Muscle of leg (tissue), 11 donors: ENCODE measurements around the gene CSF2. TPM values are rescaled to one million over a fixed set of nuclear protein-coding genes. Genes with fewer than 3 reads are reported as not detected.
"Not testable (repeated sequence)": the region's sequence is repeated elsewhere in the genome, so short reads cannot be mapped to it uniquely, and the experiment has no call there.

ENCODE experiments used
- DNase-seq: peaks from one replicate; pipeline ENCODE4 v3.0.0; 2013
- H3K27ac ChIP-seq: one replicate; pipeline ENCODE4 v1.5.1; 2013; ENCODE audit warnings: mild to moderate bottlenecking, low read length, control low read depth
- H3K27me3 ChIP-seq: one replicate; pipeline ENCODE4 v1.6.1; 2013; ENCODE audit warnings: low read length; ENCODE audit not compliant: control insufficient read depth, insufficient read depth
- H3K36me3 ChIP-seq: one replicate; pipeline ENCODE4 v1.6.1; 2013; ENCODE audit warnings: low read length; ENCODE audit not compliant: control insufficient read depth, insufficient read depth
- H3K4me1 ChIP-seq: one replicate; pipeline ENCODE4 v1.6.1; 2013; ENCODE audit warnings: low read length; ENCODE audit not compliant: control insufficient read depth, insufficient read depth
- H3K4me3 ChIP-seq: one replicate; pipeline ENCODE4 v1.5.1; 2013; ENCODE audit warnings: low read length, control low read depth
- H3K9me3 ChIP-seq: replicated peaks from 2 replicates; pipeline ENCODE4 v1.6.1; 2013; ENCODE audit warnings: low read depth, low read length; ENCODE audit not compliant: control insufficient read depth
- WGBS: methylation state at CpG from one replicate; pipeline ENCODE4 v1.1.5; 2013; ENCODE audit warnings: missing lambda C conversion rate; ENCODE audit not compliant: insufficient coverage; 5-methylcytosine and 5-hydroxymethylcytosine counted together
- polyA plus RNA-seq, 8 donors: library from polyadenylated mRNA; unstranded; fragments of 120-200 nt; gene quantifications; one replicate each; pipeline versions ENCODE4 v1.2.1 to v1.2.3, GENCODE V29; 2013; ENCODE audit warnings: inconsistent platforms in 1 of 8, low replicate concordance in 1 of 8; ENCODE audit not compliant: insufficient read length in 8 of 8, insufficient read depth in 1 of 8
- total RNA-seq: library from RNA; stranded (reverse); fragments of 120-200 nt; gene quantifications from one replicate; pipeline ENCODE4 v1.2.4, GENCODE V29; 2013

The CSF2 gene
- total and polyA plus RNA-seq, 9 donors, result not detected

- no peak for DNase-seq
- H3K4me1 ChIP-seq, result no peaks in the 10 kb centered on the region
- H3K9me3 ChIP-seq, result peaks cover 3% of the 10 kb centered on the region
- H3K36me3 ChIP-seq, result no peaks in the 10 kb centered on the region
- no CpG with 5 or more reads among the region's 2 CpGs for WGBS
- H3K27ac ChIP-seq, result no peak overlapping the region
- peaks cover 2% of the 10 kb centered on the region for H3K27me3 ChIP-seq
- no peak overlapping the region for H3K4me3 ChIP-seq
These were observed 42.5 kb downstream of the CSF2 start for GRCh38 chr5:132116072-132116471.

DNA sequence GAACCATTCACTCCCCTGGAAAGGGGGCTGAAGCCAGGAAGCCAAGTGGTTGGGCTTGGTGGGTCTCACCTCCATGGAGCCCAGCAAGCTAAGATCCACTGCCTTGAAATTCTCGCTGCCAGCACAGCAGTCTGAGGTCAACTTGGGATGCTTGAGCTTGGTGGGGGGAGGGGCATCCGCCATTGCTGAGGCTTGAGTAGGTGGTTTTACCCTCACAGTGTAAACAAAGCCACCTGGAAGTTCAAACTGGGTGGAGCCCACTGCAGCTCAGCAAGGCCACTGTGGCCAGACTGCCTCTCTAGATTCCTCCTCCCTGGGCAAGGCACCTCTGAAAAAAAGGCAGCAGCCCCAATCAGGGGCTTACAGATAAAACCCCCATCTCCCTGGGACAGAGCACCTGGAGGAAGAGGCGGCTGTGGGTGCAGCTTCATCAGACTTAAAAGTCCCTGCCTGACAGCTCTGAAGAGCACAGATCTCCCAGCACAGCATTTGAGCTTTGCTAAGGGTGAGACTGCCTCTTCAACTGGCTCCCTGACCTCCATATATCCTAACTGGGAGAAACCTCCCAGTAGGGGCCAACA, 43.4 kb downstream of the CSF2 start:
- not testable (repeated sequence) for H3K4me1 ChIP-seq, H3K9me3 ChIP-seq, H3K27me3 ChIP-seq, H3K36me3 ChIP-seq, H3K4me3 ChIP-seq, H3K27ac ChIP-seq, DNase-seq
- 70% methylated on average over 2 of the region's 3 CpGs for WGBS

DNA sequence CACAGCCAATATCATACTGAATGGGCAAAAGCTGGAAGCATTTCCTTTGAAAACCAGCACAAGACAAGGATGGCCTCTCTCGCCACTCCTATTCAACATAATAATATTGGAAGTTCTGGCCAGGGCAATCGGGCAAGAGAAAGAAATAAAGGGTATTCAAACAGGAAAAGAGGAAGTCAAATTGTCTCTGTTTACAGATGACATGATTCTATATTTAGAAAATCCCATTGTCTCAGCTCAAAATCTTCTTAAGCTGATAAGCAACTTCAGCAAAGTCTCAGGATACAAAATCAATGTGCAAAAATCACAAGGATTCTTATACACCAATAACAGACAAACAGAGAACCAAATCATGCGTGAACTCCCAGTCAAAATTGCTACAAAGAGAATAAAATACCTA, 47.1 kb downstream of the CSF2 start:
- WGBS, result no CpG with 5 or more reads among the region's 3 CpGs
- not testable (repeated sequence) for H3K36me3 ChIP-seq, H3K9me3 ChIP-seq, H3K27ac ChIP-seq, H3K4me3 ChIP-seq, H3K4me1 ChIP-seq, DNase-seq, H3K27me3 ChIP-seq

DNA sequence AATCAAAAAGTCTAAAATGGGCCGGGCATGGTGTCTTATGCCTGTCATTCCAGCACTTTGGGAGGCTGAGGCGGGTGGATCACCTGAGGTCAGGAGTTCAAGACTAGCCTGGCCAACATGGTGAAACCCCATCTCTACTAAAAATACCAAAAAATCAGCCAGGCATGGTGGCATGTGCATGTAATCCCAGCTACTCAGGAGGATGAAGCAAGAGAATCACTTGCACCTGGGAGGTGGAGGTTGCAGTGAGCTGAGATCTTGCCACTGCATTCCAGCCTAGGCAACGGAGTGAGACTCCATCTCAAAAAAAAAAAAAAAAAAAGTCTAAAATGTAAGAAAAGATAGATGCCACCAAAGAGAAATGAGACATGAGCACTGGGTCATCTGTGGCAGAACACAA, 49.4 kb downstream of the CSF2 start:
- not testable (repeated sequence) for H3K27me3 ChIP-seq, H3K27ac ChIP-seq, H3K36me3 ChIP-seq, DNase-seq, H3K9me3 ChIP-seq, H3K4me3 ChIP-seq, H3K4me1 ChIP-seq
- 67% methylated on average over 1 of the region's 3 CpGs for WGBS

DNA sequence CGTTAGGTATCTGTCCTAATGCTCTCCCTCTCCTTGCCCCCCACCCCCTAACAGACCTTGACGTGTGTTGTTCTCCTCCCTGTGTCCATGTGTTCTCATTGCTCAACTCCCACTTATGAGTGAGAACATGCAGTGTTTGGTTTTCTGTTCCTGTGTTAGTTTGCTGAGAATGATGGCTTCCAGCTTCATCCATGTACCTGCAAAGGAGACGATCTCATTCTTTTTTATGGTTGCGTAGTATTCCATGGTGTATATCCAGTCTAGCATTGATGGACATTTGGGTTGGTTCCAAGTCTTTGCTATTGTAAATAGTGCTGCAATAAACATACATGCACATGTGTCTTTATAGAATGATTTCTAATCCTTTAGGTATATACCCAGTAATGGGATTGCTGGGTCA, 50.0 kb downstream of the CSF2 start:
- 67% methylated on average over 1 of the region's 4 CpGs for WGBS
- H3K27me3 ChIP-seq, H3K9me3 ChIP-seq, H3K4me3 ChIP-seq, H3K27ac ChIP-seq, H3K4me1 ChIP-seq, H3K36me3 ChIP-seq, DNase-seq: not testable (repeated sequence)

Other genes with a start within 250 kb of the CSF2 start
- gene MEIKIN, start 128.1 kb upstream of the CSF2 start, total RNA-seq, result not detected
- gene MEIKIN, start 128.1 kb upstream of the CSF2 start, polyA plus RNA-seq, result not detected
- gene ACSL6, start 62.1 kb upstream of the CSF2 start, total RNA-seq, result 0.62 TPM
- 1 to 10 TPM in 1 of 8 donors, under 1 TPM in 7; 0.25 to 1.1 (median 0.51) TPM for gene ACSL6, start 62.1 kb upstream of the CSF2 start, polyA plus RNA-seq
- gene IL3, start 13.1 kb upstream of the CSF2 start, total RNA-seq, result not detected
- not detected for gene IL3, start 13.1 kb upstream of the CSF2 start, polyA plus RNA-seq
- 56.1 TPM for gene P4HA2, start 154.1 kb downstream of the CSF2 start, total RNA-seq
- 10 to 100 TPM; 40.7 to 71.3 (median 50.3) TPM for gene P4HA2, start 154.1 kb downstream of the CSF2 start, polyA plus RNA-seq
- gene PDLIM4, start 183.9 kb downstream of the CSF2 start, total RNA-seq, result 29.7 TPM
- 10 to 100 TPM; 39.7 to 84.3 (median 61.0) TPM for gene PDLIM4, start 183.9 kb downstream of the CSF2 start, polyA plus RNA-seq
- 2.7 TPM for gene SLC22A4, start 220.6 kb downstream of the CSF2 start, total RNA-seq
- gene SLC22A4, start 220.6 kb downstream of the CSF2 start, polyA plus RNA-seq, result 1 to 10 TPM; 2.7 to 4.5 (median 3.0) TPM